CD4-positive, alpha-beta memory T cell (primary cell): ENCODE data around the gene USP48. TPM values are rescaled to one million over a fixed set of nuclear protein-coding genes. Genes with fewer than 3 reads are reported as not detected.
A peak's percentile ranks its signal among the peaks of the same experiment; 100 is the strongest.

ENCODE experiments used
- CTCF ChIA-PET: fragments of 350-600 bp; sonication (Branson Sonifier 250); formaldehyde crosslinking; loops from one replicate; lab custom pipeline; 2021; ENCODE audit warnings: inconsistent platforms; ENCODE audit not compliant: partially characterized antibody; lab: Charles Lee
- POLR2A ChIA-PET: fragments of 350-600 bp; sonication (Branson Sonifier 250); formaldehyde crosslinking; loops from one replicate; lab custom pipeline; 2021; ENCODE audit not compliant: partially characterized antibody; lab: Charles Lee
- DNase-seq, 5 donors: peaks; one replicate each; pipeline versions ENCODE4 v3.0.0 to v3.0.0-alpha.2; 2020 to 2022; ENCODE audit warnings: mixed read lengths in 1 of 5
- H3K27ac ChIP-seq: one replicate; pipeline ENCODE4 v1.7.0; 2013; ENCODE audit warnings: low read depth, low read length
- H3K27me3 ChIP-seq: 2 replicates; pipeline ENCODE4 v1.7.0; 2013; ENCODE audit warnings: mild to moderate bottlenecking, low read length, moderate library complexity; ENCODE audit not compliant: insufficient read depth
- H3K36me3 ChIP-seq: 2 replicates; pipeline ENCODE4 v1.7.0; 2013; ENCODE audit warnings: mild to moderate bottlenecking, low read length, moderate library complexity; ENCODE audit not compliant: insufficient read depth
- H3K4me1 ChIP-seq: 2 replicates; pipeline ENCODE4 v1.7.0; 2013; ENCODE audit warnings: mild to moderate bottlenecking, low read length, moderate library complexity; ENCODE audit not compliant: insufficient read depth
- H3K4me3 ChIP-seq, 2 donors: one replicate each; pipeline ENCODE4 v1.7.0; 2013; ENCODE audit warnings: low read length in 2 of 2, mild to moderate bottlenecking in 1 of 2
- H3K9me3 ChIP-seq, 2 donors: one replicate each; pipeline ENCODE4 v1.7.0; 2013; ENCODE audit warnings: low read length in 2 of 2, control low read depth in 1 of 2; ENCODE audit not compliant: control insufficient read depth in 1 of 2
- H3K27ac Mint-ChIP-seq, 7 donors: one replicate each; pipeline ENCODE4 v1.8.0; 2020 to 2021; ENCODE audit warnings: mixed read lengths in 7 of 7, mild to moderate bottlenecking in 6 of 7, inconsistent platforms in 3 of 7, moderate library complexity in 3 of 7
- H3K27me3 Mint-ChIP-seq, 2 donors: one replicate each; pipeline ENCODE4 v1.8.0; 2020 to 2021; ENCODE audit warnings: mixed read lengths in 2 of 2
- H3K36me3 Mint-ChIP-seq, 2 donors: one replicate each; pipeline ENCODE4 v1.8.0; 2020 to 2021; ENCODE audit warnings: mixed read lengths in 2 of 2, inconsistent platforms in 1 of 2, mild to moderate bottlenecking in 1 of 2
- H3K4me1 Mint-ChIP-seq, 4 donors: one replicate each; pipeline ENCODE4 v1.8.0; 2020 to 2021; ENCODE audit warnings: mixed read lengths in 4 of 4, mild to moderate bottlenecking in 1 of 4
- H3K4me3 Mint-ChIP-seq, 8 donors: one replicate each; pipeline ENCODE4 v1.8.0; 2020 to 2021; ENCODE audit warnings: mixed read lengths in 8 of 8, mild to moderate bottlenecking in 7 of 8, moderate library complexity in 6 of 8, inconsistent platforms in 3 of 8
- H3K9me3 Mint-ChIP-seq, 8 donors: one replicate each; pipeline ENCODE4 v1.8.0; 2020 to 2021; ENCODE audit warnings: mixed read lengths in 8 of 8, mild to moderate bottlenecking in 5 of 8, inconsistent platforms in 3 of 8, moderate library complexity in 1 of 8
- intact Hi-C: fragments of 100-400 bp; cut with micrococcal nuclease; formaldehyde crosslinking; loops from one replicate; pipeline ENCODE4 v1.15.1; 2023
- polyA plus RNA-seq, 2 donors: library from polyadenylated mRNA; unstranded; fragments of 300-500 nt; fragmentation: Illumina TruSeq; gene quantifications; one replicate each; pipeline ENCODE4 v1.2.3, GENCODE V29; 2021
- total RNA-seq, 2 experiments: library from RNA; stranded (reverse); gene quantifications; one replicate each; pipeline ENCODE4 v1.2.3, GENCODE V29; 2021

USP48 gene
- total and polyA plus RNA-seq, 4 experiments from 2014 or later, result 36.1 to 117 (median 76.3) TPM

DNA sequence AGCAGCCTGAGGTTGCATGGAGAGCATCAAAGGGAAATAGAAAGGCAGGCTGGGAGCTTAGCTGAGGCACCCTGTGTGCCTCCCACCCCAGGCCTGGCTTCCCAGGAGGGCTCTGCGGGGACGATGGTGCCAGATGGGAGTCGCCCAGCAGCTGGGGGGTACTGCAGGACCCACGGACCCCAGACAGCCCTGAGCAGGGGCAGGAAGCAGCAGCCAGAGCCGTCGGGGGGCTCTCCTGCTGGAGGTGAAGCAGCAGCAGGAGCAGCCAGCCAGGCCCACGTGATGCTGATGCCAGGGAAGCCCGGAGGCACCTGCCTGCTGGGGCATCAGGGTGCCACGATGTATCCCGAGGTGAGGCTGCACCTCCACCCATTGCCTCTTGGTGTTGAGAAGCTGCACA lies 134.2 kb downstream of the USP48 start:
- no peaks in the 10 kb centered on the region for H3K27me3 ChIP-seq
- intact Hi-C loops, result no loop called here
- Mint-ChIP-seq H3K27me3 (peaks cover 10 to 12% of the 10 kb centered on the region in 2 donors), H3K4me3 (no peak overlapping the region), H3K9me3 (no peaks in the 10 kb centered on the region), H3K4me1 (peaks cover 8 to 22% (median 15%) of the 10 kb centered on the region in 4 donors), H3K27ac (peak overlapping the region in 1 of 7 donors; percentile 21), H3K36me3 (no peaks in the 10 kb centered on the region)
- no peaks in the 10 kb centered on the region for H3K36me3 ChIP-seq
- H3K4me3 ChIP-seq, result no peak overlapping the region
- no peak for DNase-seq
- no peak overlapping the region for H3K27ac ChIP-seq
- CTCF ChIA-PET, result no interaction called here
- POLR2A ChIA-PET, result no interaction called here
- H3K4me1 ChIP-seq, result peaks cover 8% of the 10 kb centered on the region
- H3K9me3 ChIP-seq, result no peaks in the 10 kb centered on the region

DNA sequence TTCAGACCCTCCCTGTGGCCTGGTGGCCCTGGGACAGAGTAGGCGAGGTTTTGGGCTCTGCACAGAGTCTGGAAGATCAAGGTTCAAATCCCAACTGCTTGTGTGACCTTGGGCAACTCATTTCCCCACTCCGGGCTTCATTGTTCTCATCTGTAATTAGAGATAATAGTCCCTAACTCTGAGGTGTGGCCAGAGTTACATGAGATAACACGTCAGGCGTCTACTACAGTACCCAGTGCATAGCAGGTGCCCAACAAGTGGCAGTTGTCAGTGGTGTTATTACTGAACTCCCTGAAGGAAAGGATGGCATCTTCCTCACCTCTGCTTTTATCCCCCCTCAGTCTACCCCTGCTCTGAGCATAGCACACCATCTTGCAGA lies 134.6 kb downstream of the USP48 start:
- Mint-ChIP-seq H3K36me3 (no peaks in the 10 kb centered on the region), H3K4me1 (peaks cover 8 to 22% (median 15%) of the 10 kb centered on the region in 4 donors), H3K4me3 (no peak overlapping the region), H3K27me3 (peaks cover 10 to 16% of the 10 kb centered on the region in 2 donors), H3K27ac (no peak overlapping the region), H3K9me3 (no peaks in the 10 kb centered on the region)
- no peaks in the 10 kb centered on the region for H3K27me3 ChIP-seq
- POLR2A ChIA-PET, result no interaction called here
- CTCF ChIA-PET, result no interaction called here
- no peak for DNase-seq
- intact Hi-C loops, result no loop called here
- H3K9me3 ChIP-seq, result no peaks in the 10 kb centered on the region
- no peak overlapping the region for H3K27ac ChIP-seq
- H3K4me1 ChIP-seq, result peaks cover 8% of the 10 kb centered on the region
- H3K36me3 ChIP-seq, result no peaks in the 10 kb centered on the region
- H3K4me3 ChIP-seq, result no peak overlapping the region

DNA sequence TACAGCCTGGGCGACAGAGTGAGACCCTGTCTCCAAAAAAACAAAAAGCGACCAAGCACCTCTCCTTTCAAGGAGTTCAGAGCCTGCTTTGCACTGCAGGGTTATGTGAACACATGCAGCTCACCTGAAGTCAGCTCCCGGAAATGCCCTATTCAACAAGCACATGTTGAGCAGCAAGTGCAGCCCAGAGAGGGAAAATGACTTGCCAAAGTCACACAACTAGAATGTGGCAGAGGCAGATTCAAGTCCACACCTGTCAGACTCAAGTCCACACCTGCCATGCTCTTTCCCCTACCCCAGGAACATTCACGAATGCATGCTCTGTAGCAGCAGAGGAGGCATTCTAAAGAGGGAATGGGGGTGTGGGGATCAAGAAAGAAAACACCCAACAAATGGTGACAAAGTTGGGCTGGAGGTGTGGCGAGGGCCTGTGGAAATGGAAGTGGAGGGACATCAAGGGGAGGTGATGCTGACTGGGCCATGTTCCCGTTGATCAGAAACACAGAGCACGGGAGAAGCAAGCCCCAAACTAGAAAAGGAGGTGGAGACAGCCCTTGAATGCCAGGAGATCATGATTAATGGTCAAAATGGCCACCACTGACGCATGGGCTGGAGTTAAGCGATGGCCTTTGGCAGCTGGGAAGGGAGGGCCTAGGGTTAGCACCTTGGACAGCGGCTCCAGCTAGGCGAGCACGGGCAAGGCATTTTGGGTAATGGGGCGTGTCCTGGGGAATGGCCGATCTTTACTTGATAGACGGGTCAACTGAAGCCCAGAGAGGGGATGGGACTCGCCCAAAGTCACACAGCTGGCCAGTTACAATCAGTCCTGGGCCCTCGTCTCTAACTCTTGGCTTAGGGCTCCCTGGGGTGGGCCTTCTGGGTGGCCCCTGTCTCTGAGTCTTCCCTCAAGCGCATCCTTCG lies 135.3 kb downstream of the USP48 start:
- no peaks in the 10 kb centered on the region for H3K27me3 ChIP-seq
- peak in 1 of 5 donors; percentile 17 for DNase-seq
- H3K9me3 Mint-ChIP-seq, result no peaks in the 10 kb centered on the region
- intact Hi-C loops, result no loop called here
- H3K4me1 Mint-ChIP-seq, result peaks cover 7 to 20% (median 12%) of the 10 kb centered on the region in 4 donors
- no peak overlapping the region for H3K4me3 ChIP-seq
- ChIA-PET POLR2A (no interaction called here), CTCF (no interaction called here)
- peaks cover 13 to 19% of the 10 kb centered on the region in 2 donors for H3K27me3 Mint-ChIP-seq
- no peaks in the 10 kb centered on the region for H3K36me3 ChIP-seq
- no peak overlapping the region for H3K27ac Mint-ChIP-seq
- no peaks in the 10 kb centered on the region for H3K36me3 Mint-ChIP-seq
- peak overlapping the region in 1 of 8 donors; percentile 21 for H3K4me3 Mint-ChIP-seq
- H3K9me3 ChIP-seq, result no peaks in the 10 kb centered on the region
- H3K27ac ChIP-seq, result no peak overlapping the region
- peaks cover 8% of the 10 kb centered on the region for H3K4me1 ChIP-seq

DNA sequence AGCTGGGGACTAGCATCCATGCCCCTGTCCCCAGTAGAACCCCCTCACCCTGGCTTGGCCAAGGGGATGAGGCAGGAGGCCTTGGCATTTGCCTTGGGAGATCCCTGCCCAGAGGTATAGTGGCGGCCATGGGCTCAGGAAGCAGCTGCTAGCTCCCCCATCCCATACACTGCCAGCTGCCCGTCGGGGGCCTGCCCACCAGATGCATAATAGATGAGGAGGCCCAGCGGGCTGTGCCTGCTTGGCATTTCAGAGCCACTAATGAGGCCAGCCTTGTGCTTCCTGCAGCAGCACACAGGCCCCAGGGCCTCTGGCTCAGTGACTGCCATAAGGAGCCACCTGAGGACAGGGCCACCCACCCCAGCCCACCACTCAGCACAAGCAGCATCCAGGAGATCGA lies 137.4 kb downstream of the USP48 start:
- H3K27me3 ChIP-seq, result no peaks in the 10 kb centered on the region
- H3K9me3 ChIP-seq, result no peaks in the 10 kb centered on the region
- H3K4me3 ChIP-seq, result no peak overlapping the region
- no peak overlapping the region for H3K4me3 Mint-ChIP-seq
- no peak overlapping the region for H3K27ac ChIP-seq
- H3K4me1 Mint-ChIP-seq, result peaks cover 0 to 3% (median under 1%) of the 10 kb centered on the region in 4 donors
- no peaks in the 10 kb centered on the region for H3K36me3 Mint-ChIP-seq
- H3K36me3 ChIP-seq, result no peaks in the 10 kb centered on the region
- DNase-seq, result no peak
- H3K27me3 Mint-ChIP-seq, result peaks cover 14 to 19% of the 10 kb centered on the region in 2 donors
- H3K4me1 ChIP-seq, result no peaks in the 10 kb centered on the region
- ChIA-PET CTCF (no interaction called here), POLR2A (no interaction called here)
- no peak overlapping the region for H3K27ac Mint-ChIP-seq
- no peaks in the 10 kb centered on the region for H3K9me3 Mint-ChIP-seq
- intact Hi-C loops, result no loop called here

DNA sequence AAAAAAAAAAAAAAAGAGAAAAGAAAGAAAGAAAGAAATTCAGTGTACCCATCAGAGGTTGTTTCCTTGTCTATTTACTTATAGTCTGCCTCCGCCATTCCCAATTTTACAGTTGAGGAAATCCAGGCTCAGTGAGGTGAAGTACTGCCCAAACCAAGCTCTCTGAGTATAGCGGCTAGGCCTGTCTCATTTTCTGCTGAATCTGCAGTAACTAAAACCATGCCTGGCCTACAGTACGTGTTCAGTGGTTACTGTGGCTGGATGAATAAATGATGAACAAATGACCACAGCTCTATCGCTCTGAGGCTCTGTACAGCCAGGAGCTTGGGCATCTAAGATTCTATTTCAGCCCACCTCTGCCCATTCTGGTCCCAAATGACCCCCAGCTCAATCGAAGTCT lies 138.0 kb downstream of the USP48 start:
- Mint-ChIP-seq H3K36me3 (no peaks in the 10 kb centered on the region), H3K4me3 (no peak overlapping the region), H3K4me1 (peaks cover 0 to 3% (median under 1%) of the 10 kb centered on the region in 4 donors), H3K27me3 (peaks cover 14 to 21% of the 10 kb centered on the region in 2 donors), H3K27ac (no peak overlapping the region), H3K9me3 (no peaks in the 10 kb centered on the region)
- intact Hi-C loops, result no loop called here
- no peaks in the 10 kb centered on the region for H3K36me3 ChIP-seq
- ChIA-PET POLR2A (no interaction called here), CTCF (interaction anchor here (0.7 kb wide), 1 partner anchor 13 kb away, joined by 3 read pairs; no protein-coding TSS in a partner anchor)
- no peaks in the 10 kb centered on the region for H3K27me3 ChIP-seq
- DNase-seq, result no peak
- no peaks in the 10 kb centered on the region for H3K4me1 ChIP-seq
- H3K4me3 ChIP-seq, result no peak overlapping the region
- H3K27ac ChIP-seq, result no peak overlapping the region
- H3K9me3 ChIP-seq, result no peaks in the 10 kb centered on the region

DNA sequence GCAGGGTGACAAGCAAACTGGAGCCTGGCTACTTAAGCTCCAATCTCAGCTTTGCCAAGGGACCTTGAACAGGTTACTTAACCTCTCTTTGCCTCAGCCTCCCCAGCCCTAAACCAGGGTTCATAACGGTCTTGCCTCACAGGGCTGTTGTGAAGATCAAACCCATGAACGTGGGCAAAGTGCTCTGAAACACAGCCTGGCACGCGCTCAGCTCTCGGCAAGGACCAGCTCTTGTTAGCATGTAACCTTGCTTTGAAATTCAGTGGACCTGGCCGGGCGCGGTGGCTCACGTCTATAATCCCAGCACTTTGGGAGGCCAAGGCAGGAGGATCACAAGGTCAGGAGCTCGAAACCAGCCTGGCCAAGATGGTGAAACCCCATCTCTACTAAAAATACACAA lies 138.6 kb downstream of the USP48 start:
- Mint-ChIP-seq H3K4me1 (peaks cover 0 to 3% (median under 1%) of the 10 kb centered on the region in 4 donors), H3K27me3 (peaks cover 14 to 21% of the 10 kb centered on the region in 2 donors), H3K36me3 (no peaks in the 10 kb centered on the region), H3K9me3 (no peaks in the 10 kb centered on the region), H3K4me3 (no peak overlapping the region), H3K27ac (no peak overlapping the region)
- H3K36me3 ChIP-seq, result no peaks in the 10 kb centered on the region
- H3K27me3 ChIP-seq, result no peaks in the 10 kb centered on the region
- H3K4me3 ChIP-seq, result no peak overlapping the region
- no peaks in the 10 kb centered on the region for H3K4me1 ChIP-seq
- ChIA-PET CTCF (no interaction called here), POLR2A (no interaction called here)
- intact Hi-C loops, result no loop called here
- H3K9me3 ChIP-seq, result no peaks in the 10 kb centered on the region
- no peak for DNase-seq
- no peak overlapping the region for H3K27ac ChIP-seq

DNA sequence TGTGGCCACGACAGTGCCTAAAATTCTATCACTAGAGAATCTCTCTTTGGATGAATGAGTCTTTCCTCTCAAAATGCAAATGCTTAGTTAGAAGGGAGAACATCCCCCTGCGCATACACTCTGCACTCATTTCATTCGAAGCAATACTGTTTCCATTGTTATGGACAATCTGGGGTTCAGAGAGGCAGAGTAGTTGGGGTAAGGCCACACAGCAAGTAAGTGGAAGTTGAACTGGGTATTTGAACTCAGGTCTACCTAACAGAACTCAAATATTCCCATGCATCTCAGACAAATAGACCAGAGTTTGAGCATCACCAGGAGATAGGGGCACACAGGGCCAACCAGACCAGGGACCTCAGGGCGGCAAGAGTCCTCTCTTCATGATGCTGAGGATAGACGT lies 139.3 kb downstream of the USP48 start:
- no peaks in the 10 kb centered on the region for H3K9me3 ChIP-seq
- CTCF ChIA-PET, result no interaction called here
- intact Hi-C loops, result no loop called here
- Mint-ChIP-seq H3K36me3 (no peaks in the 10 kb centered on the region), H3K4me3 (no peak overlapping the region), H3K27me3 (peaks cover 12 to 21% of the 10 kb centered on the region in 2 donors), H3K9me3 (no peaks in the 10 kb centered on the region), H3K4me1 (peaks cover 0 to 2% (median 0%) of the 10 kb centered on the region in 4 donors), H3K27ac (no peak overlapping the region)
- H3K27me3 ChIP-seq, result no peaks in the 10 kb centered on the region
- DNase-seq, result no peak
- POLR2A ChIA-PET, result no interaction called here
- H3K4me3 ChIP-seq, result no peak overlapping the region
- no peaks in the 10 kb centered on the region for H3K36me3 ChIP-seq
- H3K4me1 ChIP-seq, result no peaks in the 10 kb centered on the region
- no peak overlapping the region for H3K27ac ChIP-seq
